ENCODE data around the gene ARF1.

ARF1 gene

DNA sequence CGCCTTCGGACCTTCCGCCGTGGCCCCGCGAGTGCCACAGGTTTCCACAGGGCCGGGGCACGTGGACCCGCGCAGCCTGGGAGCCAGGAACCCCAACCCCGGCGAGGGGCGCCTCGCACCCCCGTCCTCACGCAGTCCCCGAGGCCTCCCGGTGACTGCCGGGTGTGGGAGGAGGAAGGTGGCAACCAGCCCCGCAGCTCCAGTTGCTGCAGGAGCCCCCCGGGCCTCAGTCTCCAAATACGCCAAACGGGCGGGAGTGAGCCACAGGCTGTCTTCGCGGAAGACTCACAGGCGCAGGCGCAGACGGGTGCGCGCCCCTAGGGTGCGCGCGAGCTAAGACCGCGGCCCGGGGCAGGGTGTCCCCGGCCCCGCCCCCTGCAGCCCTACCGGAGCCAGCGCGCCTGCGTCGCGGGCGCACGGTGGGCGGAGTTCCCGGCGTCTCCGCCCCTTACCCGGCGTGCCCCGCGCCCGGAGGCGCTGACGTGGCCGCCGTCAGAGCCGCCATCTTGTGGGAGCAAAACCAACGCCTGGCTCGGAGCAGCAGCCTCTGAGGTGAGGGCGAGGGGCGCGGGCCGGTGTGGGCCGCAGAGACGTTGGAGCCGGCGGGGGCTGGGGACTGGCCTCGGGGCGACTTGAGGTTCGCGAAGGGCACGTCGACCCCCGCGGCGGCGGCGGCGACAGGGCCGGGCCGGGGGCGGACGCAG, at the start of gene ARF1:
Gene ARF1 (plus strand): TSS at position 495 of the 704 bp plus-strand sequence. CDS start 14,407 bp downstream, outside the sequence.
- DNase-seq, result peak; percentile 96 to 100 (median 99)

GRCh38 chr1:228033376-228033775, 49.1 kb upstream of the ARF1 start:
- no peak for DNase-seq

- DNase-seq, result no peak
These were observed 47.3 kb upstream of the ARF1 start for GRCh38 chr1:228034954-228035837.

GRCh38 chr1:228035844-228036243, 46.7 kb upstream of the ARF1 start:
- DNase-seq, result peak; percentile 7 to 35 (median 21)

GRCh38 chr1:228036701-228037231, 45.7 kb upstream of the ARF1 start:
- no peak for DNase-seq

- DNase-seq, result peak; percentile 67 to 85 (median 67)
These were observed 44.8 kb upstream of the ARF1 start for GRCh38 chr1:228037401-228038386.

DNA sequence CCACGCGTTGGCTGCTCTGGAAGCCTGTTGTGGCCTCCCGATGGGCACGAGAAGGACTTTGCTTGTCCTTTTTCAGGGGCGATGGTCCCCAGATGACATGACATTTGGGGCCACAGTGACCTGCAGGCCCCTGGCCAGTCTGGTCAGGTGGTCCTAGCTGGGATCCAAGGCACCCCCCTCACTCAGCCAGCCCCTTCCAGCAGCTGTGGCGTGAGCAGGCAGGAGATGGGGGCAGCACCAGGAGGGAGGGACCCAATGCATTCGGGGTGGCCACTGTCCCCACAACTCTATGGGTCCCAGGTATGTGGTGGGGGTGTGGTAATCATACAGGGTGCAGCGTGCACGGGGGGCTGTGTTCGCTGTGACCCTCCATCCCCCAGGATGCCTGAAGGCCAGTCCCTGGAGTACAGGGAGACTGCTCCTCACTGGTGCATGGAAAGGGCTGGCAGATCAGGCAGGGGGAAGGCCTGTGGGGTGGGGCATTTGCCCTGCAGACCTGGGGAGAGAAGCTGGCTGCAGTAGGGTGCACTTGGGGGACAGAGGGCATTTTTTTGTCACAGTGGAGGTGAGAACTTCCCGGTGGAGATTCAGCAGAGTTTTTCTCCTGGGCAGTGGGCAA, 44.0 kb upstream of the ARF1 start:
- no peak for DNase-seq

GRCh38 chr1:228039006-228039903, 43.3 kb upstream of the ARF1 start:
- no peak for DNase-seq

GRCh38 chr1:228039986-228040385, 42.5 kb upstream of the ARF1 start:
- no peak for DNase-seq

DNA sequence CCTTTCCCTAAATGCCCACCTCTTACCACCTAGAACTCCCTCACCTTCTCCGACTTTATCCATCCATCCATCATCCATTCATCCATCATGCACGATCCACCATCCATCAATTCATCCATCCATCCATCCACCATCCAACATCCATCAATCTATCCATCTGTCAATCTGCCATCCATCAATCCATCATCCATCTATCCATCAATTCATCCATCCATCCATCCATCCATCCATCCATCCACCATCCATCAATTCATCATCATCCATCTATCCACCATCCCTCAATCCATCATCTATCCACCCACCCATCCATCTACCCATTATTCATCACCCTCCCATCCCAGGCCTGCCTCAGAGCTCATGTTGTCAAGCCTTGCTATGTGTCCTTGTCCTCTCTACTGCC, 41.2 kb upstream of the ARF1 start:
- DNase-seq, result no peak

GRCh38 chr1:228042508-228042907, 40.0 kb upstream of the ARF1 start:
- no peak for DNase-seq

- DNase-seq, result no peak
These were observed 39.1 kb upstream of the ARF1 start for GRCh38 chr1:228043281-228043848.

- no peak for DNase-seq
These were observed 37.5 kb upstream of the ARF1 start for GRCh38 chr1:228044961-228045360.

- DNase-seq, result no peak
These were observed 37.1 kb upstream of the ARF1 start for GRCh38 chr1:228045405-228045804.

- no peak for DNase-seq
These were observed 36.6 kb upstream of the ARF1 start for GRCh38 chr1:228045871-228046270.

DNA sequence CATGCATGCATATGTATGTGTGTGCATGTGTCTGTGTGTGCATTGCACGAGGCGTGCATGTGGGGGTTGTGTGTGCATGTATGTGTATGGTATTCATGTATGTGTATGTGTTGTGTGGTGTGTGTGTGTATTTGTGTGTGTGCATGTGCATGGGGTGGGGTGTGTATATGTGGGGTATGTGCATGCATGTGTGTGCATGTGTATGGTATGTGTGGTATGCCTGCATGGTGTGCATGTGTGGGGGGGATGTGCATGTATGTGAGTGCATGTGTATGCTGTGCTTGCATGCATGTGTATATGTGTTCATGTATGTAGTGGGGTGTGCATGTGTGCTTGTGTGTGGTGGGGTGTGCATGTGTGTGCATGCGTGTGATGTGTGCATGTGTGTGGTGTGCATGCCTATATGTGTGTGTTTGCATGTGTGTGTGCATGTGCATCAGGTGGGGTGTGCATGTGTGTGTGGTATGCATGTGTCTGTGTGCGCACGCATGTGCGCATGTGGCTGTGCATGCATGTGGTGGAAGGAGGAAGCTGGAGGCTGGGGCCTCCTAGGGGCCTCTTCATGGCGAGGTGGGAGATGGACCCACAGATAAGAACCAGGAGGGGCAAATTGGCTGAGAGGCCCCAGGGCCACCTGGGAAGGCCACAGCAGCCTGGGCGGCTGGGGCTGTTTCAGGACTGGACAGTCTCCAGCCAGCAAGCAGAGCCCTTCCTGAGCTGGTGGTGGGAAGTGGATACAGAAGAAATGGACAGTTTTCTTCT, 35.9 kb upstream of the ARF1 start:
- no peak for DNase-seq

GRCh38 chr1:228047183-228047466, 35.4 kb upstream of the ARF1 start:
- DNase-seq, result no peak

DNA sequence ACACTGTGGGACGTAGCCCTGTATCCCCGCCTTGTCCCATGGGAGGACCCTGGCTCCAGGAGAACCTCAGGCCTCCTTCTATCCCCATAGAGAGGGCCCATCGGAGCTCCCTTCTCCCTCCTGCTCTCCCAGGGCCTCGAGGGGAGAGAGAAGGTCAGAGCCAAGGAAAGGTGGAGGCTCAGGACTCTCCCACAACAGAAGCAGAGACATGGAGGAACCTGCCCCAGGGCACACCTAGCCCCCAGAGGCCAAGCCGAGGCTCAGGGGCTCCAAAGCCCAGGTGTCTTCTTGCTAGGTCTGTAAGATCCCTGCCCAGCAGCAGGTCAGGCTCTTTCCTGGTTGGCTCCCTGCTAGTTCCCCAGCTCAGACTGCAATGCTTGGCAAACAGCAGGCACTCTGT, 34.4 kb upstream of the ARF1 start:
- no peak for DNase-seq

DNA sequence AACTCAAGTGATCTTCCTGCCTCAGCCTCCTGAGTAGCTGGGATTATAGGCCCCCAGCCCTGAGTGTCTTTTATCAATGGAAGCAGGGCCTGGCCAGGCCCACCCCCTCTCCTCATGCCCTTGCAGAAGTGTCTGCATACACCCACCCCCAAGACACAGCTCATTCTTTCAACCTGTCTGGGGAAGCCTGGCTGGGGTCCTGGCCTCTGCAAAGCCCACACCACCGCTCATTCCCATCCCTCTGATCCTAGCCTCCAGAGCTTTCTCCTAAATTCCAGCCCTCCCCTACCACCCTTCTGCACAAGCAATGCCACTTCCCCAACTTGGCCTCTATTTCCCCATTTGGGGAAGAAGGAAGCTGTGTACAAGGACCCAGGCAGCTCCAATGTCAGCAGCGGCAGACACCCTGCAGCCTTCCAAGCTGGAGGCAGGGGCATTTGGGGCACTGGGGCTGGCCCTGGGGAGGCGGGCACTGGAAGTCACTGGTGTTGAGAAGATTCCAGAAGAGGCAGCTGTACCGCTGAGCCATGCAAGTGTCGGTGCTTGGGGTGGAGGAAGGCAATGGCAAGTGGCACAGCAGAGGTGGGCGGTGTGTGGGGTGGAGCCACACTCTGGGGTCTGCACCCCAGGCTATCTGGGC, 33.7 kb upstream of the ARF1 start:
- DNase-seq, result peak in 1 of 3 donors; percentile 17
